Tibial nerve (tissue), 4 donors: ENCODE results near the gene RCOR1. TPM values are rescaled to one million over a fixed set of nuclear protein-coding genes. Genes with fewer than 3 reads are reported as not detected.

Experiments used
- DNase-seq, 2 donors: peaks; one replicate each; pipeline ENCODE4 v3.0.0-alpha.2; 2019; ENCODE audit warnings: low spot score in 2 of 2
- H3K27ac ChIP-seq, 4 donors: fragments of 200-600 bp; sonication (generic) in 3 of 4; one replicate each; pipeline ENCODE4 v1.5.1; 2017 to 2019; ENCODE audit warnings: mild to moderate bottlenecking in 1 of 4
- H3K27me3 ChIP-seq, 2 donors: fragments of 200-600 bp; sonication (generic) in 1 of 2; one replicate each; pipeline versions ENCODE4 v1.5.1 to v1.6.0; 2017 to 2019
- H3K36me3 ChIP-seq, 3 donors: fragments of 200-600 bp; sonication (generic); one replicate each; pipeline ENCODE4 v1.5.1; 2018 to 2019
- H3K4me1 ChIP-seq, 4 donors: fragments of 200-600 bp; sonication (generic) in 3 of 4; one replicate each; pipeline ENCODE4 v1.5.1; 2017 to 2019
- H3K4me3 ChIP-seq, 4 donors: fragments of 200-600 bp; sonication (generic) in 3 of 4; one replicate each; pipeline ENCODE4 v1.5.1; 2017 to 2019; ENCODE audit warnings: mild to moderate bottlenecking in 1 of 4, moderate library complexity in 1 of 4
- H3K9me3 ChIP-seq, 4 donors: fragments of 200-600 bp; sonication (generic) in 3 of 4; one replicate each; pipeline ENCODE4 v1.5.1; 2017 to 2019
- CTCF ChIP-seq, 5 experiments: fragments of 200-600 bp in 3 of 5; fragments of 450-650 bp in 2 of 5; sonication (generic) in 3 of 5; IDR thresholded peaks; one replicate each; pipeline ENCODE4 v1.5.1; 2016 to 2019; ENCODE audit warnings: antibody characterized with exemption in 5 of 5, mild to moderate bottlenecking in 3 of 5, moderate library complexity in 2 of 5
- EP300 ChIP-seq, 2 donors: sonication (generic); formaldehyde crosslinking; IDR thresholded peaks; one replicate each; pipeline ENCODE4 v1.6.1; 2017; ENCODE audit warnings: antibody characterized with exemption in 2 of 2, mild to moderate bottlenecking in 1 of 2
- POLR2A ChIP-seq, 2 donors: fragments of 450-650 bp; IDR thresholded peaks; one replicate each; pipeline ENCODE4 v1.6.1; 2017; ENCODE audit warnings: antibody characterized with exemption in 2 of 2, mild to moderate bottlenecking in 2 of 2, moderate library complexity in 2 of 2
- whole genome bisulfite sequencing, 2 donors: methylation state at CpG; one replicate each; pipeline ENCODE4 v1.1.5; 2018; 5-methylcytosine and 5-hydroxymethylcytosine counted together
- total RNA-seq, 4 donors: library from RNA; depleted of rRNA; stranded (reverse); fragments of >200 nt; gene quantifications; one replicate each; pipeline ENCODE4 v1.1.0, GENCODE V29; 2016

RCOR1 gene
- total RNA-seq, 4 donors from 2014 or later: 6.3 to 12.8 (median 10.0) TPM

GRCh38 chr14:102732924-102733323 lies 140.5 kb downstream of the RCOR1 start:
- no peak overlapping the region for H3K27ac ChIP-seq
- no peak overlapping the region for H3K4me3 ChIP-seq
- no peaks in the 10 kb centered on the region for H3K27me3 ChIP-seq
- DNase-seq: no peak
- no peaks in the 10 kb centered on the region for H3K9me3 ChIP-seq
- H3K4me1 ChIP-seq: peaks cover 0 to under 1% (median 0%) of the 10 kb centered on the region in 4 donors
- WGBS, 2 donors: 95 to 96% methylated on average over 8 to 10 of the region's 10 CpGs
- TF ChIP-seq POLR2A (IDR thresholded peaks at IDR 0.05): no peak
- TF ChIP-seq EP300 (IDR thresholded peaks at IDR 0.05): no peak
- TF ChIP-seq CTCF (IDR thresholded peaks at IDR 0.05): no peak
- H3K36me3 ChIP-seq: peaks cover 0 to 58% (median 0%) of the 10 kb centered on the region in 3 donors

GRCh38 chr14:102733326-102733725 lies 140.9 kb downstream of the RCOR1 start:
- TF ChIP-seq CTCF (IDR thresholded peaks at IDR 0.05) (no peak), POLR2A (IDR thresholded peaks at IDR 0.05) (no peak), EP300 (IDR thresholded peaks at IDR 0.05) (no peak)
- no peaks in the 10 kb centered on the region for H3K9me3 ChIP-seq
- H3K4me1 ChIP-seq: no peaks in the 10 kb centered on the region
- peaks cover 0 to 56% (median 0%) of the 10 kb centered on the region in 3 donors for H3K36me3 ChIP-seq
- H3K27ac ChIP-seq: no peak overlapping the region
- no peak for DNase-seq
- no peak overlapping the region for H3K4me3 ChIP-seq
- 87% methylated on average over 11 of the region's 11 CpGs for WGBS, 2 donors
- H3K27me3 ChIP-seq: no peaks in the 10 kb centered on the region

- Histone ChIP-seq H3K27ac (no peak overlapping the region), H3K27me3 (no peaks in the 10 kb centered on the region), H3K4me3 (no peak overlapping the region), H3K36me3 (peaks cover 0 to 56% (median 0%) of the 10 kb centered on the region in 3 donors), H3K4me1 (no peaks in the 10 kb centered on the region), H3K9me3 (no peaks in the 10 kb centered on the region)
- 91 to 93% methylated on average over 12 of the region's 12 CpGs for WGBS, 2 donors
- no peak for DNase-seq
- TF ChIP-seq POLR2A (IDR thresholded peaks at IDR 0.05) (no peak), CTCF (IDR thresholded peaks at IDR 0.05) (no peak), EP300 (IDR thresholded peaks at IDR 0.05) (no peak)
These were observed 142.0 kb downstream of the RCOR1 start for GRCh38 chr14:102734436-102734835.

- H3K4me1 ChIP-seq: no peaks in the 10 kb centered on the region
- DNase-seq: no peak
- 100% methylated on average over 3 of the region's 3 CpGs for WGBS, 2 donors
- no peak for TF ChIP-seq CTCF (IDR thresholded peaks at IDR 0.05)
- TF ChIP-seq POLR2A (IDR thresholded peaks at IDR 0.05): no peak
- no peak for TF ChIP-seq EP300 (IDR thresholded peaks at IDR 0.05)
- H3K9me3 ChIP-seq: peaks cover 0 to 15% (median 2%) of the 10 kb centered on the region in 4 donors
- H3K4me3 ChIP-seq: no peak overlapping the region
- H3K27ac ChIP-seq: no peak overlapping the region
- no peaks in the 10 kb centered on the region for H3K27me3 ChIP-seq
- H3K36me3 ChIP-seq: peaks cover 0 to 43% (median 0%) of the 10 kb centered on the region in 3 donors
These were observed 144.5 kb downstream of the RCOR1 start for GRCh38 chr14:102736956-102737355.

- Histone ChIP-seq H3K4me3 (no peak overlapping the region), H3K4me1 (no peaks in the 10 kb centered on the region), H3K9me3 (peaks cover 0 to 22% (median 6%) of the 10 kb centered on the region in 4 donors), H3K36me3 (peaks cover 0 to 36% (median 0%) of the 10 kb centered on the region in 3 donors), H3K27ac (no peak overlapping the region), H3K27me3 (no peaks in the 10 kb centered on the region)
- 89 to 95% methylated on average over 15 to 17 of the region's 18 CpGs for WGBS, 2 donors
- no peak for DNase-seq
- TF ChIP-seq CTCF (IDR thresholded peaks at IDR 0.05): no peak
- TF ChIP-seq POLR2A (IDR thresholded peaks at IDR 0.05): no peak
- no peak for TF ChIP-seq EP300 (IDR thresholded peaks at IDR 0.05)
These were observed 145.2 kb downstream of the RCOR1 start for GRCh38 chr14:102737402-102738372.
